CD4-positive, alpha-beta T cell treated with Interferon gamma for 1 hour (primary cell): ENCODE results near the gene ITPR3.
A peak's percentile ranks its signal among the peaks of the same experiment; 100 is the strongest.

ENCODE experiments used
- DNase-seq: peaks from one replicate; pipeline ENCODE4 v3.0.0-alpha.2; 2020

ITPR3 gene

DNA sequence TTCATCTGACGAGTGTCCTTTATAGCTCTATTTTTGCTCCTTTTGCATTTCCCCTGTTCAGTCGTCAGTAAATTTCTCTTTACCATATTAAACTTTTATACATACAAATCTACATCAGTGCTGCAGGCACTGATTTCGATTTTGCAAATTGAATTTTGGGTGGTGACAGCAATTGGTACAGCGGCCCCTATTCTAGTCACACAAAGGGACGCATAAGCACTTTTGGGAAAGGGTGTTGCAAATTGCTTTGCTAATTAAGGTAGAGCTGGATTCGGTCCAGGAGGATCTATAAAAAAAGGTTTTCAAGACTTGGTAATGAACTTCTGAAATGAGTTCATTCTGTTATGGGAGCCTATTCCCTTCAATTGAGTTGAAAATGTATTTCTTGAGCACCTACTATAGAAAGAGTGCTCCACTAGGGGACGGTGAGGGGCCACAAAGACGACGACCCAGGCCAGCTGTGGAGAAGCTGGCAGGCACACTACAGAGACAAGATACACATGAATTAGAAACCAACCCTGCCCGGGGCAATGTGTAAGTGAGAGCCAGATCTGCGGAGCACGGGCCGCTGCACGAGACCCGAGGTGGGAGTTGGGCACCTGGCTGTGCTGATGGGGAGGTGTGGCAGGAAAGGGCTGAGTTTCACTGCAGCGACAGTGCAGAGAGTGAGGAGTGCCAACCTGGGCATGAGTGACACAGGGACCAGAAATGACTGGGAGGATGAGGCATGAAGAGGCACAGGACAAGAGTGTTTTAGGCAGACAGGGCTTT, 85.0 kb downstream of the ITPR3 start:
- no peak for DNase-seq

DNA sequence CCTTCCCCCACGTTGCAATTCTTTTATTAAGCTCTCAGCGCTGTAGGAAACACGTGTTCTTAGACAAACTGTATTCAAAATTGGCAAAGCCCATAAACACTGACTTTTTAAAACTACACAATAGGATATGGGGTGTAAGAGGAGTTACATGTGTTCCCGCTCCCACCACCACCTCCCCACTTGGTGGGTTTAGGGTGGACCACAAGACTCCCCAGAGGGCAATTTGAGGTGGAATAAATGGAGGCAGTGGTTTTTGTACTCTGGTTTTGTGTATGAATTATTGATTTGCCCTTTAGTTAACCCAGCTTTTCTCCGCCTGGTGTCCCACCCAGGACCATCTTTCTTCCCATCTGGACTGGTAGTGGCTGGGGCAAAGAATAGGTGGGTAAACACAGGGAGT, 86.6 kb downstream of the ITPR3 start:
- no peak for DNase-seq

GRCh38 chr6:33708516-33709204, 87.5 kb downstream of the ITPR3 start:
- DNase-seq: no peak

GRCh38 chr6:33709605-33710295, 88.6 kb downstream of the ITPR3 start:
- DNase-seq: no peak

GRCh38 chr6:33710296-33711121, 89.4 kb downstream of the ITPR3 start:
- no peak for DNase-seq

- peak; percentile 96 for DNase-seq
Measured at GRCh38 chr6:33711140-33712129, 90.3 kb downstream of the ITPR3 start, which contains the start of gene UQCC2. Gene UQCC2, minus strand, starts transcription at chr6:33711700. Its CDS starts 14 bp downstream, at chr6:33711686.

DNA sequence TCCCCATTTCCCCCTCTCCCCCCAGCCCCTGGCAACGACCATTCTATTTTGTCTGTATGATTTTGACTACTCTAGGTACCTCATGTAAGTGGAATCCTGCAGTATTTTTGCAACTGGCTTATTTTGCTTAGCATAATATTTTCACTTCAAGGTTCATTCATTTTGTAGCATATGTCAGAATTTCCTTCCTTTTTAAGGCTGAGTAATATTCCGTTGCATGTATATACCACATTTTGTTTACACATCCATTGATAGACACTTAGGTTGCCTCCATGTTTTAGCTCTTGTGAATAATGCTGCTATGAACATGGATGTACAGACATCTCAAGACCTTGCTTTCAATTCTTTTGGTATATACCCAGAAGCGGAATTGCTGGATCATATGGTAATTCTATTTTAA, 91.8 kb downstream of the ITPR3 start:
- no peak for DNase-seq

GRCh38 chr6:33713786-33714185, 92.7 kb downstream of the ITPR3 start:
- DNase-seq: no peak

DNA sequence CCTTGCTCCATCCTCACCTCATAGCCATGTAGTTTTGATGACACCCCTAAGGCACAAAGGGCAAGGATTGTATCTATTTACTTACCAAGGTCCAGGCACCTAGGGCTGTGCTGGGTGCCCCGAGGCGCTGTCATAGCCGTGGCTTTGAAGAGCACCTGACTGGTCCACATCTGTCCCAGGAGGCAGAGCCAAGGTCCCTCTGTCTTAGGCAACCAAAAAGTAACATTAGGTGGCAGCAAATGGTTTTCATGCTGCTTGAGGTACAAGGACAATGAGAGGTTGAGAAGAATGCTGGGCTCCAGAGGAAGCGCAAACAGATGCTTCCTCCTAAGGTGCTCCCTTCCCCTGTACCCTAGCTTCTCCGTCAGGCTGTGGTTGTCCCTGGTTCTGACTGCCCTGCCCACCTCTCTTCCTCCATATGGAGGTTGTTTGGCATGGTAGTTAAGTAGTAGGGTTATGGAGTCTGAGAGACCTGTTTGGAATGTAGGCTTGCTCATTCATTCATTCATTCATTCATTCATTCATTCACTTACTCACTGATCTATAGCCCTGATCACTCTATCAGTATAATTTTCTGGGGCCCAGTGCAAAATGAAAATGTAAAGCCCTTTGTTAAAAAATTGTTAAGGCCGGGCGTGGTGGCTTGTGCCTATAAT, 93.4 kb downstream of the ITPR3 start:
- no peak for DNase-seq

GRCh38 chr6:33716379-33716778, 95.3 kb downstream of the ITPR3 start:
- DNase-seq: no peak

GRCh38 chr6:33716890-33717632, 95.9 kb downstream of the ITPR3 start:
- DNase-seq: no peak

GRCh38 chr6:33717934-33718455, 96.9 kb downstream of the ITPR3 start:
- DNase-seq: no peak

DNA sequence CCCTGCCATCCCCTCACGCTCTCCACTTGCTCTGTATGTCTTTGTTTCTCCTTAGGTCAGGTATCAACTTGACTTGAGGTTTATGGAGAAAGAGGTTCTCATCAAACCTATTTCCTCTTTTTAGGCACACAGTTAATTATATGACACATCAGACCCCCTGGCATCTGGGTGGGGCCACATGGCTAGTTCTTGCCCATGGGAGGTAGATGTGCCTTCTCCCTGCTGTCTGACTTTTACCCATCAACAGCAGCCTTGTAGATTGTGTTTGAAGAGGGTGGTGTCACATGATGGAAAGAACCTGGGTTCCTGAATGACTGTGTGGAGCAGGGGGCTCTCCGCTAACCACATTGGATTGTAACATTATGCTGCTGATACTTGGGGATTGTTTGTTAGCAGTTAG, 97.6 kb downstream of the ITPR3 start:
- no peak for DNase-seq

DNA sequence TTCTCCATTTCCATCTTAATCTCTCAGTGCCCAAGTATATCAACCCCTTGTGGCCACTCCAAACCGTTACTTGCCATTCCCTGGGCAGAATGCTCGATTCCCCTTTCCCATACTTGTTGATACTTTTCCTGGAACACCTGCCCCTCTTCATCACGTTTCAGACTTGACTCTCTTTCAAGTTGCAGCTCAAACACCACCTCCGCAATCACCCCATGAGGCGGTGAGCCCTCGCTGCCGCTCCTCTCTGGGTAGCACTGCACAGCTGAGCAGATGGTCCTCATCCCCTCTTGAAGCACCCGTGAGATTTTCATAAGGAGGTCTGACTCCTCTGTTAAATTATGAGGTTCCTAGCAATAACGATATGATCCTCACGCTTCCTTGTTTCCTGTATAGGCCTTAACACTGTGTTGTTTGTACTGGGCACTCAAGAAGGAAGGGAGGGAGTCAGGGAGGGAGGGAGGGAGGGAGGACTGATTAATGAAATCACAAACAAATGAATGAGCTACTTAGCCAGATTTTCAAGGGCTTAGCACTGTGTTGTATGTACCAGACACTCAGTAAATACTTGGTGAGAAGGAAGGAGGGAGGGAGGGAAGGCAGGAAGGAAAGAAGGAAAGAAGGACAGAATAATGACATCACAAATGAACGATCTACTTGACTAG, 98.3 kb downstream of the ITPR3 start:
- no peak for DNase-seq

- DNase-seq: no peak
Measured at GRCh38 chr6:33720998-33721397, 99.9 kb downstream of the ITPR3 start.

DNA sequence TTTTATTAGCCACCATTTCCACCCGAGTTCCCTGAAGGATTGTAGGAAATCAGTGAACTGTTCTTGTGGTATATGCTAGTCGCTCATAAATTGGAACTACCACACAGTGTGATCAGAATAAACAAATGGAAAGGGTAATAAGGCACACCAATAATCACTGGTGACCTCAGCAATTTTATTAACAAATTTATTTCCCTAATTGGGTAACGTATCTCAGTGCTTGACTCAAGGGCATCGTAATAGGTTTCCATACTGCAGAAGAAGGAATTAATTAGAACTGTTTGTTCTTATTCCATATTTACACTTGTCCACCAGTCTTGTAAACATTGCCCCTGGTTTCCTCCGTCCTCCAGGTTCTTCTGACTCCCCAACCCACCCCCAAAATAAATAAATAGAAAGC, 100.4 kb downstream of the ITPR3 start:
- no peak for DNase-seq

DNA sequence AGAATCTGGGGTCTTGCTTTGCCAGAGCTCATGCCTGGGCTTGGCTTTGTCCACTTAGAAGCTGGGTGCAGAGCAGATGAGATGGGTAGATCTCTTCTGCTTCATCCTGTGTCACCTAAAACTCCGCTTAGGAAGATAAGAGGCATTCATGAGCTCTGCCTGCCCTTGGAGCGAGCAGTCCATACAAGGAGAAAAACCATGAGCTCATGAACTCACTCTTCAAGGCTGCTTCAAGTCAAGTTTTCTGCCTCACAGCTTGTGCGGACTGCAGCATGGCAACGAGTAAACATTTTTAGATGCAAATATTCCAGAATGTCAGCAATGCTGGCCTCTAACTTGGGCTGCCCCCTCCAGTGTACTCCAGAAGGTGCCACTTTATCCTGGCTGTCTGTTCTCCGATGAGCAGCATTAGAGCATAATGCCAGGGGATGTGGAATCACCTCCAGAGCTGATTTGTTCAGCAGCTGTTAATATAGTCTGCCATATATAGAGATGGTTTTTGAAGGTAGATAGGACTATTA, 101.0 kb downstream of the ITPR3 start:
- no peak for DNase-seq

- DNase-seq: no peak
Measured at GRCh38 chr6:33723371-33724085, 102.4 kb downstream of the ITPR3 start.
